Keratinocyte (primary cell): ENCODE measurements around the gene CCL20.

Experiments used
- EZH2 ChIP-seq: IDR thresholded peaks from one replicate; pipeline ENCODE4 v1.6.1; 2012; ENCODE audit warnings: inconsistent platforms, mild to moderate bottlenecking, low read length, moderate library complexity
- TF ChIP-seq, protein P1 (sequence below), 3 experiments: IDR thresholded peaks in 1 of 3; conservative IDR thresholded peaks in 1 of 3; optimal IDR thresholded peaks in 1 of 3; 2 replicates in 2 of 3; 3 replicates in 1 of 3; pipeline versions ENCODE3 to v1.5.1; 2011; ENCODE audit warnings: low read length in 3 of 3, mild to moderate bottlenecking in 3 of 3, moderate library complexity in 2 of 3, control low read depth in 1 of 3, inconsistent platforms in 1 of 3; ENCODE audit not compliant: insufficient read depth in 2 of 3; ENCODE audit errors: extremely low read depth in 1 of 3

DNA sequence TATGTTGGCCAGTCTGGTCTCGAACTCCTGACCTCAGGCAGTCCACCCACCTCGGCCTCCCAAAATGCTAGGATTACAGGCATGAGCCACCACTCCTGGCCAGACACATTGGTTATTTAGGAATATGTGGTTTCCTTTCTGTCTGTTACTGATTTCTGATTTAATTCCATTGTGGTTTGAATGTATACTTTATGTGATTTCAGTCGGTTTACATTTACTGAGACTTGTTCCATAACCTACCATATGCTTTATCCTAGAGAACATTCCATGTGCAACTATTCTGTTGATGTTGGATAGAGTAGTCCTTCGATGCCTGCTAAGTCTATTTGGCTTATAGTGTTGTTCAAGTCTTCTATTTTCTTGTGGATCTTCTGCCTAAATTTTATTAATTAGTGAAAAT, 1.6 kb upstream of the CCL20 start:
- TF ChIP-seq, protein P1, sequence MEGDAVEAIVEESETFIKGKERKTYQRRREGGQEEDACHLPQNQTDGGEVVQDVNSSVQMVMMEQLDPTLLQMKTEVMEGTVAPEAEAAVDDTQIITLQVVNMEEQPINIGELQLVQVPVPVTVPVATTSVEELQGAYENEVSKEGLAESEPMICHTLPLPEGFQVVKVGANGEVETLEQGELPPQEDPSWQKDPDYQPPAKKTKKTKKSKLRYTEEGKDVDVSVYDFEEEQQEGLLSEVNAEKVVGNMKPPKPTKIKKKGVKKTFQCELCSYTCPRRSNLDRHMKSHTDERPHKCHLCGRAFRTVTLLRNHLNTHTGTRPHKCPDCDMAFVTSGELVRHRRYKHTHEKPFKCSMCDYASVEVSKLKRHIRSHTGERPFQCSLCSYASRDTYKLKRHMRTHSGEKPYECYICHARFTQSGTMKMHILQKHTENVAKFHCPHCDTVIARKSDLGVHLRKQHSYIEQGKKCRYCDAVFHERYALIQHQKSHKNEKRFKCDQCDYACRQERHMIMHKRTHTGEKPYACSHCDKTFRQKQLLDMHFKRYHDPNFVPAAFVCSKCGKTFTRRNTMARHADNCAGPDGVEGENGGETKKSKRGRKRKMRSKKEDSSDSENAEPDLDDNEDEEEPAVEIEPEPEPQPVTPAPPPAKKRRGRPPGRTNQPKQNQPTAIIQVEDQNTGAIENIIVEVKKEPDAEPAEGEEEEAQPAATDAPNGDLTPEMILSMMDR (optimal IDR thresholded peaks at IDR 0.05 in 1 of 3, IDR thresholded peaks at IDR 0.05 in 1 of 3, conservative IDR thresholded peaks at IDR 0.05 in 1 of 3; ENCODE audit: extremely low read depth in 1 of 3, insufficient read depth in 2 of 3, low read length in 3 of 3): no peak
- no peak for TF ChIP-seq EZH2
